Measurements from ENCODE around the gene LGALSL.
A peak's percentile ranks its signal among the peaks of the same experiment; 100 is the strongest.
"Not testable (repeated sequence)": the region's sequence is repeated elsewhere in the genome, so short reads cannot be mapped to it uniquely, and the experiment has no call there.

The LGALSL gene

GRCh38 chr2:64445970-64446369, 8.0 kb upstream of the LGALSL start:
- not testable (repeated sequence) for DNase-seq

GRCh38 chr2:64447317-64448040, 6.5 kb upstream of the LGALSL start:
- DNase-seq, result no peak

DNA sequence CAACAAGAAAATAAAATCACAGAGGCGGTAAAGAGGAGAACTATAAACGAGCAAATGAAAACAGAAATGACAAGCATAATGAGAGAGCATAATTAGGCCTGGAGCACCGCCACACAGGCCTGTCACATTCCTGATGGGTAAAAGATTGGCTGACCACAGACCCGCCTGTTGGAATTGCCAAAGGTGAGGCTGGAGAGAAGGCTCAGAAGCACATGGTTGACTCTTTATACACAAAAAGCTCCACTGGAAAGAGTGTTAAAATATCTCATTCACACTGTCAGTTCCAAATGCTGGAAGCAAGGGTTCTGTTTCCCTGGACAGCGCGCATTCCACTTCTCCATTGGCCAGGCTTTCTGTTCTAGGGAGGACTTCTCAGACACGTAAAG, 5.9 kb upstream of the LGALSL start:
- no peak for DNase-seq

- no peak for DNase-seq
Measured at GRCh38 chr2:64451051-64451450, 2.9 kb upstream of the LGALSL start.

- peak; percentile 68 for DNase-seq
Measured at GRCh38 chr2:64454386-64455332, 697 bp downstream of the LGALSL start.

- no peak for DNase-seq
Measured at GRCh38 chr2:64455545-64455944, 1.6 kb downstream of the LGALSL start.

GRCh38 chr2:64456293-64456692, 2.3 kb downstream of the LGALSL start:
- no peak for DNase-seq

DNA sequence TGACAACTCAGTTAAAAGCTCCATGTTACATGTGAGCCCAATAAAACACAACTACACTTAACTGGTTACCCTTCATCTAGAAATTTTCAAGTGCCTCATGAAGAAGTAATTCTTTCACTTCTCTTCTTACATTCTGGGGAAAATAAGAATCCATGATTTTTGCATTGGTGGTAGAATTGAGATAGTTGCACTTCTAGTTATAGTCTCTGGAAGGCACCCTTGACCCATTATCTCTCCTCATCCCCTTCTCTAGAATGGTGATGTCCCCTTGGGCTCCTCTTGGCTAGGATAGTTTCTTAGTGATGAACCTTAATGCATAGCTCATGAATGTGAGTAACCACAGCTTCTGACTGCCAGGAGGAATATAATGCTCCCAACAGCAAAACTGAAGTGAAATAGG, 3.6 kb downstream of the LGALSL start:
- no peak for DNase-seq

DNA sequence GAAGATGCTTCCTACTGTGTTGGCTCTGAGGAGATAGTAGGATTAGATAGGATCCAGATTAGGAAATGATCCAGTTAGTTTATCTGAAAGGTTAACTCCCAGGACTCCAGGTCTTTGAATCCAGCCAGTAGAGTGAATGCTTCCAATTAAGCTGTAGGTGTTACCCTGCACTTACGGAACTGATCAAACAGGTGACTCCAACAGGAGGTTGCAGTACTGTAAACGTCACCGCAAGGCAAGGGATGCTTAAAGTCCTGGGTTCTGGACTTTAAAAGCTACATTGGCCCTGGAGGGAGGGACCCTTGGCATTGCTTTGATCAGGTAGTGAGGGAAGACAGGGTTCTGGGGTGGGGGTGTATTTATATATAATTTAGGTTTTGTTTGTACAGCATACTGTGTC, 5.6 kb downstream of the LGALSL start:
- no peak for DNase-seq

DNA sequence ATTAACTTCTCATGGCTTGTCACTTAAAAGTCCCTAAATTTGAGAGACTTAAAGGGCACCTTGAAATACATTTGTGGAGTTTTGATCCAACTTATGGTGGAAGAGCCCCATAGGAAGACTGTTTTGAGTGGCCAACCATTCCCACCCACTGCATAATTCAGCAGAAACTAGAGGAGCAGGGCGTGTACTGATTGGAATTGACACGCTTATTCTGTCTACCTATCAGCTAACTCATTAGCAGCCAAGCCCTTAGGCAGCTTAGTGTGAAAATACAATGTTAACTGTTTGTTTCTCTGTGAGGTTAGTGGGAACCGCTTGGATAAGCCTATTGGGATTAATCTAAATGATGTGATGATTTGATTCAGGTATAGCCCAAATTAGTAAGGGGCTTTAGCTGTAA, 6.4 kb downstream of the LGALSL start:
- no peak for DNase-seq

DNA sequence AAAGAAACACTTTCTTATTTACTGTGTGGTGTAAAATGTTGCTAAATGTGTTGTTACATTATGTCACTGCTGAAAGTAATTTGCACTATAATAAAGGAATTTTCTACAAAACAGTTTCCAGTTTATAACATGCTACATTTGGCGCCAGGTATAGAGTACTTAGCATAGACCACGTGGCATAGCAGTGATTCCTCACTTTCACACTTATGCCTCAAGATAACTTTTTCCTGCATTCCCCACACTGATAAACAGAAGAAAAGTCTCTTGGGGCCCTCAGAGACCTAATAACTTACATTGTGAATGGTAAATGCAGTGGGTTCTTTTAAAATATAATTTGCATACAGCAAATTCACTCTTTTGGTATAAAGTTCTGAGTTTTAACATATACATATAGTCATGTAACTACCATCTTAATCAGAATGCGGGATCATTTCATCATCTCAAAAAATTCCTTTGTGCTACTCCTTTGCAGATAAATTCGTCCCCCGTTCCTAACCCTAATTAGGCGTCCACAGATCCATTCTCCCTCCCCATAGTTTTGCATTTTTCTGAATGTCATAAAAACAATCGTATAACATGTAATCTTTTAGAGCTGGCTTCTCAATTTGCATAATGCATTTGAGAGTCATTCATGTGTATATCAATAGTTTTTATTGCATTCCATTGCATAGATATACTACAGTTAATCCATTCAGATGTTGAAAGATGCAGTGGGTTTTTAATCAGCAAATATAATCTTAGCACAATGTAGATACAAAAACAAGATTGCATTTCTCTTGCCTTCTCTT, 7.5 kb downstream of the LGALSL start:
- DNase-seq, result no peak

GRCh38 chr2:64462171-64462570, 8.2 kb downstream of the LGALSL start:
- no peak for DNase-seq

- no peak for DNase-seq
Measured at GRCh38 chr2:64462940-64463700, 9.2 kb downstream of the LGALSL start.

DNA sequence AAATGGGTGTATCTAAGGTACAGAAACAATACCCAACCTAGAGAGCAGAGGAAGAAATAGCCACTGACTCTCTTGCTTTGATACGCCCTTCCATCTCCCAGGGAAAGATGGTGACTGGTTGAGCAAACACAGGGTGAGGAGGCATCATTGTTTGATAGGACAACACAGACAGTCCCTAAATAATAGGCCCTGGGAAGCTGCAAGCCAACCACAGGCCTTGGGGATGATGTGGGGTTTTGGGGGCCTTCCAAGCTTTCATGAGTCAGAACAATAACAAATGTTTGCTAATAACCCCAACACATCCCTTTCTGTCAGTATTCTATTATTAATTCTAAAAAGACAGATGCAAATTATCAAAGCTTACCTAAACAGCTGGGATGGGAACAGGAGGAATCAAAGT, 9.8 kb downstream of the LGALSL start:
- no peak for DNase-seq

GRCh38 chr2:64466478-64467085, 12.6 kb downstream of the LGALSL start:
- DNase-seq, result no peak

- DNase-seq, result no peak
Measured at GRCh38 chr2:64467096-64467843, 13.3 kb downstream of the LGALSL start.

GRCh38 chr2:64469261-64469660, 15.3 kb downstream of the LGALSL start:
- no peak for DNase-seq

DNA sequence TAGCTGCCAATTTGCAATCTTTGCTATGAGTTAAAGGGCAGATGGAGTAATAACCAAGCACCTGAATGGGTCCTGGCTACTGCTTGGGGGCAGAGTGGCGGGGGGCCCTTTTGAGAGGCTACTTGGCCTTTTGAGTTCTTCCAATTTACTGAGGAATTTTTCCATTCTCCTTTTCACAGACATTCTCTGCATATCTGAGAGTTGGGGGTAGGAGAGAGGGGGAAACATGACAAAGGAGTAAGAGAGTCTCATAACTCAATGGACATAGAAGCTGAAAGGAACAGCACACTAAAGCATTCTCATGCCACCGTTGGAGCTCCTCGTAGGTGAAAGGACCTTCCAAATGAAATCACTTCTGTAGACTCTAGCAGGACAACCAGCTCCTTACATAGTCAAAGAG, 16.1 kb downstream of the LGALSL start:
- no peak for DNase-seq

- no peak for DNase-seq
Measured at GRCh38 chr2:64470766-64471295, 16.9 kb downstream of the LGALSL start.

DNA sequence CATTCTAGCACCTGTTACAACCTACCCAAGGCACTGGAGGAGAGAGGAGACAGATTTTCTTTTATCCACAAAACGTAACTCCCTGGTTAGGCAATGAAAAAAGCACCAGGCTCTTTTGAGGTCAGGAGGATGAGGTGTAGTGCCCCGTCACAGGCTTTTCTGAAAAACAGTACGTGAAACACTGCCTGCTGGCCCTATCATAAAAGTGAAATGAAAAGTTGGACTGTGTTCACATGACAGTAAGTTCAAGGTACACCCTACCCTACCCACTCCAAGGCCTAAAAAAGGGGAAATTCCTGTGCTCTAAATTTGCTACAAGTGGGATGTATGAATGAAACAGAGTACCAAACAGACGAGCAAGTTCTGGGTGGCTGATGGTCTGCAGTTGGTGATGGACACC, 17.6 kb downstream of the LGALSL start:
- no peak for DNase-seq

- DNase-seq, result no peak
Measured at GRCh38 chr2:64472881-64473280, 18.9 kb downstream of the LGALSL start.
